Liver (tissue), 9 donors: ENCODE measurements around the gene ARHGEF10L. TPM values are rescaled to one million over a fixed set of nuclear protein-coding genes. Genes with fewer than 3 reads are reported as not detected.

Experiments
- DNase-seq: peaks from one replicate; pipeline ENCODE4 v3.0.0-alpha.2; 2017; ENCODE audit warnings: low spot score
- H3K27ac ChIP-seq, 2 donors: one replicate each; pipeline ENCODE4 v1.7.0; 2013; ENCODE audit warnings: inconsistent platforms in 2 of 2, low read length in 2 of 2, control low read depth in 1 of 2, low read depth in 1 of 2, mild to moderate bottlenecking in 1 of 2
- H3K27me3 ChIP-seq, 4 donors: one replicate each; pipeline versions ENCODE4 v1.6.1 to v1.7.0; 2013; ENCODE audit warnings: low read length in 3 of 4, inconsistent platforms in 1 of 4, mild to moderate bottlenecking in 1 of 4, moderate library complexity in 1 of 4; ENCODE audit not compliant: control insufficient read depth in 4 of 4, insufficient read depth in 4 of 4
- H3K36me3 ChIP-seq, 4 donors: one replicate each; pipeline versions ENCODE4 v1.6.1 to v1.7.0; 2013; ENCODE audit warnings: low read length in 3 of 4, mild to moderate bottlenecking in 3 of 4, low read depth in 1 of 4, moderate library complexity in 1 of 4; ENCODE audit not compliant: control insufficient read depth in 4 of 4, insufficient read depth in 3 of 4
- H3K4me1 ChIP-seq, 4 donors: one replicate each; pipeline versions ENCODE4 v1.6.1 to v1.7.0; 2013; ENCODE audit warnings: low read length in 3 of 4, mild to moderate bottlenecking in 3 of 4, moderate library complexity in 1 of 4; ENCODE audit not compliant: control insufficient read depth in 4 of 4, insufficient read depth in 4 of 4
- H3K4me3 ChIP-seq, 3 donors: one replicate each; pipeline versions ENCODE4 v1.6.1 to v1.7.0; 2013; ENCODE audit warnings: low read length in 3 of 3, control low read depth in 1 of 3, low read depth in 1 of 3, mild to moderate bottlenecking in 1 of 3
- H3K9ac ChIP-seq, 2 donors: one replicate each; pipeline ENCODE4 v1.7.0; 2013; ENCODE audit warnings: low read length in 2 of 2, mild to moderate bottlenecking in 2 of 2, moderate library complexity in 2 of 2, control low read depth in 1 of 2, low read depth in 1 of 2
- H3K9me3 ChIP-seq, 4 donors: one replicate each; pipeline versions ENCODE4 v1.6.1 to v1.7.0; 2013; ENCODE audit warnings: low read length in 3 of 4; ENCODE audit not compliant: control insufficient read depth in 4 of 4
- EGR1 ChIP-seq, 2 donors: IDR thresholded peaks; 2 replicates each; pipeline ENCODE4 v1.6.1; 2016 to 2018; ENCODE audit warnings: antibody characterized with exemption in 2 of 2, low read depth in 2 of 2
- FOXA1 ChIP-seq: IDR thresholded peaks from 2 replicates; pipeline ENCODE4 v1.6.1; 2016; ENCODE audit warnings: antibody characterized with exemption
- FOXA2 ChIP-seq: IDR thresholded peaks from 2 replicates; pipeline ENCODE4 v1.6.1; 2016; ENCODE audit warnings: antibody characterized with exemption
- GABPA ChIP-seq, 2 donors: IDR thresholded peaks in 1 of 2; conservative IDR thresholded peaks in 1 of 2; 2 replicates each; pipeline ENCODE4 v1.6.1; 2016; ENCODE audit warnings: antibody characterized with exemption in 2 of 2, mild to moderate bottlenecking in 1 of 2, moderate library complexity in 1 of 2
- HNF4A ChIP-seq, 2 donors: conservative IDR thresholded peaks; 2 replicates each; pipeline ENCODE4 v1.6.1; 2016; ENCODE audit warnings: antibody characterized with exemption in 2 of 2, mild to moderate bottlenecking in 2 of 2
- HNF4G ChIP-seq: IDR thresholded peaks from 2 replicates; pipeline ENCODE4 v1.6.1; 2016; ENCODE audit warnings: antibody characterized with exemption
- JUND ChIP-seq, 2 donors: IDR thresholded peaks; 2 replicates each; pipeline ENCODE4 v1.6.1; 2016; ENCODE audit warnings: antibody characterized with exemption in 2 of 2
- MAX ChIP-seq: IDR thresholded peaks from 2 replicates; pipeline ENCODE4 v1.6.1; 2016; ENCODE audit warnings: antibody characterized with exemption
- NR2F2 ChIP-seq: IDR thresholded peaks from 2 replicates; pipeline ENCODE4 v1.6.1; 2016; ENCODE audit warnings: antibody characterized with exemption
- RAD21 ChIP-seq, 2 donors: IDR thresholded peaks; 2 replicates each; pipeline ENCODE4 v1.6.1; 2016; ENCODE audit warnings: antibody characterized with exemption in 2 of 2, mild to moderate bottlenecking in 2 of 2
- RXRA ChIP-seq, 2 donors: IDR thresholded peaks; 2 replicates each; pipeline ENCODE4 v1.6.1; 2017 to 2018; ENCODE audit warnings: antibody characterized with exemption in 2 of 2, mild to moderate bottlenecking in 1 of 2
- SP1 ChIP-seq: IDR thresholded peaks from 2 replicates; pipeline ENCODE4 v1.6.1; 2018; ENCODE audit warnings: antibody characterized with exemption, mild to moderate bottlenecking
- TAF1 ChIP-seq: conservative IDR thresholded peaks from 2 replicates; pipeline ENCODE4 v1.6.1; 2016; ENCODE audit warnings: antibody characterized with exemption, mild to moderate bottlenecking
- YY1 ChIP-seq: IDR thresholded peaks from 2 replicates; pipeline ENCODE4 v1.6.1; 2016; ENCODE audit warnings: antibody characterized with exemption, mild to moderate bottlenecking
- ZBTB33 ChIP-seq: IDR thresholded peaks from 2 replicates; pipeline ENCODE4 v1.6.1; 2016; ENCODE audit warnings: antibody characterized with exemption
- WGBS: extraction: QIAGEN DNeasy Blood & Tissue Kit; methylation state at CpG from one replicate; pipeline ENCODE4 v1.1.7; 2013; 5-methylcytosine and 5-hydroxymethylcytosine counted together
- polyA plus RNA-seq, 2 donors: library from polyadenylated mRNA; stranded (reverse) in 1 of 2; unstranded in 1 of 2; fragments of 200-250 nt in 1 of 2; fragments of >200 nt in 1 of 2; fragmentation: Nextera tagmentation in 1 of 2; extraction: Ambion mirVana in 1 of 2; gene quantifications; one replicate each; pipeline versions ENCODE4 v1.2.1 to v1.2.3, GENCODE V29; 2013 to 2015
- total RNA-seq, 2 donors: library from RNA; depleted of rRNA; stranded (reverse); fragments of >200 nt; gene quantifications; one replicate each; pipeline ENCODE4 v1.2.3, GENCODE V29; 2014
- TF ChIP-seq, protein P1 (sequence below): fragments of 150-350 bp; IDR thresholded peaks from 2 replicates; pipeline ENCODE4 v1.5.1; 2017; ENCODE audit warnings: improper control_type of control experiment, low read depth, low read length; ENCODE audit not compliant: missing input control
- TF ChIP-seq, protein P2 (sequence below): IDR thresholded peaks from 2 replicates; pipeline ENCODE4 v1.6.1; 2016; ENCODE audit warnings: antibody characterized with exemption
- TF ChIP-seq, protein P3 (sequence below): IDR thresholded peaks from 2 replicates; pipeline ENCODE4 v1.6.1; 2016; ENCODE audit warnings: antibody characterized with exemption, mild to moderate bottlenecking
- donor health status: healthy.
- donor health status: healthy.
- donor health status: healthy.
- donor health status: healthy.
- donor health status: healthy.

The ARHGEF10L gene
- total and polyA plus RNA-seq, 4 donors = 26.3 to 169 (median 57.5) TPM

GRCh38 chr1:17680308-17680707 is 140.8 kb downstream of the ARHGEF10L start:
- Histone ChIP-seq H3K4me1 (peaks cover 0 to 2% (median 0%) of the 10 kb centered on the region in 4 donors), H3K27ac (no peak overlapping the region), H3K36me3 (peaks cover 8 to 82% (median 34%) of the 10 kb centered on the region in 4 donors), H3K9ac (no peak overlapping the region), H3K4me3 (no peak overlapping the region), H3K27me3 (no peaks in the 10 kb centered on the region), H3K9me3 (no peaks in the 10 kb centered on the region)
- WGBS = 87% methylated on average over 10 of the region's 10 CpGs
- DNase-seq = no peak
- TF ChIP-seq JUND (IDR thresholded peaks at IDR 0.05) = no peak
- no peak for TF ChIP-seq HNF4A (conservative IDR thresholded peaks at IDR 0.05)
- no peak for TF ChIP-seq NR2F2
- no peak for TF ChIP-seq TAF1
- no peak for TF ChIP-seq HNF4G
- TF ChIP-seq, protein P1, sequence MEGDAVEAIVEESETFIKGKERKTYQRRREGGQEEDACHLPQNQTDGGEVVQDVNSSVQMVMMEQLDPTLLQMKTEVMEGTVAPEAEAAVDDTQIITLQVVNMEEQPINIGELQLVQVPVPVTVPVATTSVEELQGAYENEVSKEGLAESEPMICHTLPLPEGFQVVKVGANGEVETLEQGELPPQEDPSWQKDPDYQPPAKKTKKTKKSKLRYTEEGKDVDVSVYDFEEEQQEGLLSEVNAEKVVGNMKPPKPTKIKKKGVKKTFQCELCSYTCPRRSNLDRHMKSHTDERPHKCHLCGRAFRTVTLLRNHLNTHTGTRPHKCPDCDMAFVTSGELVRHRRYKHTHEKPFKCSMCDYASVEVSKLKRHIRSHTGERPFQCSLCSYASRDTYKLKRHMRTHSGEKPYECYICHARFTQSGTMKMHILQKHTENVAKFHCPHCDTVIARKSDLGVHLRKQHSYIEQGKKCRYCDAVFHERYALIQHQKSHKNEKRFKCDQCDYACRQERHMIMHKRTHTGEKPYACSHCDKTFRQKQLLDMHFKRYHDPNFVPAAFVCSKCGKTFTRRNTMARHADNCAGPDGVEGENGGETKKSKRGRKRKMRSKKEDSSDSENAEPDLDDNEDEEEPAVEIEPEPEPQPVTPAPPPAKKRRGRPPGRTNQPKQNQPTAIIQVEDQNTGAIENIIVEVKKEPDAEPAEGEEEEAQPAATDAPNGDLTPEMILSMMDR = no peak
- no peak for TF ChIP-seq FOXA2
- TF ChIP-seq, protein P2, sequence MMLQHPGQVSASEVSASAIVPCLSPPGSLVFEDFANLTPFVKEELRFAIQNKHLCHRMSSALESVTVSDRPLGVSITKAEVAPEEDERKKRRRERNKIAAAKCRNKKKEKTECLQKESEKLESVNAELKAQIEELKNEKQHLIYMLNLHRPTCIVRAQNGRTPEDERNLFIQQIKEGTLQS = no peak
- no peak for TF ChIP-seq YY1
- TF ChIP-seq EGR1 (IDR thresholded peaks at IDR 0.05; ENCODE audit: low read depth in 2 of 2) = no peak
- TF ChIP-seq RAD21 (IDR thresholded peaks at IDR 0.05) = no peak

DNA sequence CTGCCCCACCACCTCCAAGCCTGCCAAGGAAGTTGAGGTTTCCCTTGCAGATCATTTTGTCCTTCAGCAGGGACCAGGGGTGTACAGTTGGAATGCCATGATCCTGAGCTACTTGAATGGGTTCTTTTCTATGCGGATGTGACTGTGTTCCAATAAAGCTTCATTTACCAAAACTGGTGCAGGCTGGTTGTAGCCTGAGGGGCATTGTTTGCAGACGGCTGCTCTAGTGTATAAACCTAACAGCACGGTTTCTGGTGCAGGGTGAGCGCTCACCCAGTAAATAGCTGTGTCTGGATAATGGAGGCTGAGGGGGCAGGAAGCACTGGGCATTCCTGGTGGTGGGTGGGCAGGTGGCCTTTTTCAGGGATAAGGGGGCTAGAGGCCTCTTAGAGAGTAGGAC is 142.9 kb downstream of the ARHGEF10L start:
- no peaks in the 10 kb centered on the region for H3K27me3 ChIP-seq
- H3K9me3 ChIP-seq = no peaks in the 10 kb centered on the region
- H3K36me3 ChIP-seq = peaks cover 8 to 77% (median 35%) of the 10 kb centered on the region in 4 donors
- no peak overlapping the region for H3K9ac ChIP-seq
- DNase-seq = no peak
- H3K27ac ChIP-seq = no peak overlapping the region
- no peak overlapping the region for H3K4me3 ChIP-seq
- WGBS = 93% methylated on average over 4 of the region's 4 CpGs
- peaks cover 0 to 5% (median 0%) of the 10 kb centered on the region in 4 donors for H3K4me1 ChIP-seq
- TF ChIP-seq NR2F2 (no peak), MAX (no peak), SP1 (no peak), TAF1 (no peak), RXRA (IDR thresholded peaks at IDR 0.05) (no peak), GABPA (IDR thresholded peaks at IDR 0.05 in 1 of 2, conservative IDR thresholded peaks at IDR 0.05 in 1 of 2) (no peak), RAD21 (IDR thresholded peaks at IDR 0.05) (no peak), EGR1 (IDR thresholded peaks at IDR 0.05; ENCODE audit: low read depth in 2 of 2) (no peak), YY1 (no peak), HNF4G (no peak), ZBTB33 (no peak), FOXA2 (no peak), HNF4A (conservative IDR thresholded peaks at IDR 0.05) (no peak), JUND (IDR thresholded peaks at IDR 0.05) (no peak), FOXA1 (no peak)
- TF ChIP-seq, protein P3, sequence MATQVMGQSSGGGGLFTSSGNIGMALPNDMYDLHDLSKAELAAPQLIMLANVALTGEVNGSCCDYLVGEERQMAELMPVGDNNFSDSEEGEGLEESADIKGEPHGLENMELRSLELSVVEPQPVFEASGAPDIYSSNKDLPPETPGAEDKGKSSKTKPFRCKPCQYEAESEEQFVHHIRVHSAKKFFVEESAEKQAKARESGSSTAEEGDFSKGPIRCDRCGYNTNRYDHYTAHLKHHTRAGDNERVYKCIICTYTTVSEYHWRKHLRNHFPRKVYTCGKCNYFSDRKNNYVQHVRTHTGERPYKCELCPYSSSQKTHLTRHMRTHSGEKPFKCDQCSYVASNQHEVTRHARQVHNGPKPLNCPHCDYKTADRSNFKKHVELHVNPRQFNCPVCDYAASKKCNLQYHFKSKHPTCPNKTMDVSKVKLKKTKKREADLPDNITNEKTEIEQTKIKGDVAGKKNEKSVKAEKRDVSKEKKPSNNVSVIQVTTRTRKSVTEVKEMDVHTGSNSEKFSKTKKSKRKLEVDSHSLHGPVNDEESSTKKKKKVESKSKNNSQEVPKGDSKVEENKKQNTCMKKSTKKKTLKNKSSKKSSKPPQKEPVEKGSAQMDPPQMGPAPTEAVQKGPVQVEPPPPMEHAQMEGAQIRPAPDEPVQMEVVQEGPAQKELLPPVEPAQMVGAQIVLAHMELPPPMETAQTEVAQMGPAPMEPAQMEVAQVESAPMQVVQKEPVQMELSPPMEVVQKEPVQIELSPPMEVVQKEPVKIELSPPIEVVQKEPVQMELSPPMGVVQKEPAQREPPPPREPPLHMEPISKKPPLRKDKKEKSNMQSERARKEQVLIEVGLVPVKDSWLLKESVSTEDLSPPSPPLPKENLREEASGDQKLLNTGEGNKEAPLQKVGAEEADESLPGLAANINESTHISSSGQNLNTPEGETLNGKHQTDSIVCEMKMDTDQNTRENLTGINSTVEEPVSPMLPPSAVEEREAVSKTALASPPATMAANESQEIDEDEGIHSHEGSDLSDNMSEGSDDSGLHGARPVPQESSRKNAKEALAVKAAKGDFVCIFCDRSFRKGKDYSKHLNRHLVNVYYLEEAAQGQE = no peak
- TF ChIP-seq, protein P1 = no peak
- TF ChIP-seq, protein P2 = no peak
